GM12878 (cell line): ENCODE results near the gene MSX1. TPM values are rescaled to one million over a fixed set of nuclear protein-coding genes. Genes with fewer than 3 reads are reported as not detected.

Experiments used
- ATAC-seq: fragments of 200-7000 bp; cut with Tn5 transposase; 3 replicates; pipeline ENCODE4 v1.9.1; 2020; ENCODE audit warnings: mild to moderate bottlenecking, moderate library complexity
- BruUV-seq: library from RNA; stranded (reverse); fragments of 400-500 nt; replicated peaks from 2 replicates; lab custom pipeline; 2021; lab: Mats Ljungman, UMichigan
- CTCF ChIA-PET: fragments of 300-600 bp; sonication (Branson Sonifier 250); formaldehyde crosslinking; extraction: SDS; loops from one replicate; lab custom pipeline; 2021; ENCODE audit warnings: inconsistent platforms; lab: Yijun Ruan, JAX
- POLR2A ChIA-PET: fragments of 350-600 bp; formaldehyde crosslinking; extraction: SDS; loops from one replicate; lab custom pipeline; 2021; ENCODE audit warnings: inconsistent platforms; lab: Charles Lee
- RAD21 ChIA-PET: fragments of 300-600 bp; sonication (Branson Sonifier 250); formaldehyde crosslinking; loops from one replicate; lab custom pipeline; 2023; ENCODE audit warnings: antibody characterized with exemption; ENCODE audit not compliant: unreplicated experiment; lab: Charles Lee
- SMC1A ChIA-PET: fragments of 300-600 bp; sonication (Branson Sonifier 250); formaldehyde crosslinking; loops from one replicate; lab custom pipeline; 2023; ENCODE audit not compliant: unreplicated experiment, uncharacterized antibody; lab: Charles Lee
- DNase-seq: peaks from one replicate; pipeline ENCODE4 v3.0.0-alpha.2; 2011; ENCODE audit warnings: low read depth, low spot score
- FAIRE-seq: peaks from 3 replicates; lab custom pipeline; 2011; peaks lifted over from hg19 to GRCh38; lab: Jason Lieb, UNC
- H2AFZ ChIP-seq: 2 replicates; pipeline ENCODE4 v1.6.0; 2011; ENCODE audit warnings: low read depth, low read length, control low read depth; ENCODE audit not compliant: control insufficient read depth
- H3K27ac ChIP-seq: 2 replicates; pipeline ENCODE4 v1.5.1; 2011; ENCODE audit warnings: control low read depth; ENCODE audit not compliant: control insufficient read depth, insufficient read depth
- H3K27me3 ChIP-seq, 2 experiments: replicated peaks in 1 of 2; 2 replicates each; pipeline versions ENCODE4 v1.6.0 to v1.6.1; 2011; ENCODE audit warnings: low read length in 1 of 2; ENCODE audit not compliant: control insufficient read depth in 2 of 2, insufficient read depth in 2 of 2
- H3K36me3 ChIP-seq, 2 experiments: 2 replicates each; pipeline ENCODE4 v1.5.1; 2011; ENCODE audit warnings: low read length in 1 of 2; ENCODE audit not compliant: control insufficient read depth in 2 of 2, insufficient read depth in 2 of 2
- H3K4me1 ChIP-seq: 2 replicates; pipeline ENCODE4 v1.6.1; 2011; ENCODE audit warnings: mild to moderate bottlenecking, low read length, moderate library complexity, mixed read lengths; ENCODE audit not compliant: control insufficient read depth, insufficient read depth
- H3K4me2 ChIP-seq: 2 replicates; pipeline ENCODE4 v1.6.0; 2011; ENCODE audit warnings: control low read depth; ENCODE audit not compliant: control insufficient read depth, insufficient read depth
- H3K4me3 ChIP-seq: fragments of 200-600 bp; sonication (generic); 2 replicates; pipeline ENCODE4 v1.5.1; 2016
- H3K79me2 ChIP-seq: 2 replicates; pipeline ENCODE4 v1.6.0; 2011; ENCODE audit warnings: low read length; ENCODE audit not compliant: control insufficient read depth, insufficient read depth
- H3K9ac ChIP-seq: 2 replicates; pipeline ENCODE4 v1.8.0; 2011; ENCODE audit warnings: low read length, control low read depth, mixed read lengths; ENCODE audit not compliant: control insufficient read depth, insufficient read depth
- H3K9me3 ChIP-seq: replicated peaks from 3 replicates; pipeline ENCODE4 v1.5.1; 2011; ENCODE audit warnings: mild to moderate bottlenecking, low read length; ENCODE audit not compliant: control insufficient read depth, insufficient read depth
- H4K20me1 ChIP-seq: 2 replicates; pipeline ENCODE4 v1.6.0; 2011; ENCODE audit not compliant: control insufficient read depth, insufficient read depth
- ATF7 ChIP-seq: fragments of 450-650 bp; IDR thresholded peaks from 2 replicates; pipeline ENCODE4 v1.6.1; 2016; ENCODE audit warnings: low read depth, mild to moderate bottlenecking
- BHLHE40 ChIP-seq, 2 experiments: fragments of 450-650 bp in 1 of 2; IDR thresholded peaks; 2 replicates each; pipeline ENCODE4 v1.6.1; 2011 to 2017; ENCODE audit warnings: low read depth in 2 of 2, borderline replicate concordance in 1 of 2, improper control_type of control experiment in 1 of 2, low read length in 1 of 2, mild to moderate bottlenecking in 1 of 2
- ETV6 ChIP-seq, 2 experiments: fragments of 450-650 bp in 1 of 2; IDR thresholded peaks in 1 of 2; conservative IDR thresholded peaks in 1 of 2; 2 replicates each; pipeline ENCODE4 v1.6.1; 2014; ENCODE audit warnings: antibody characterized with exemption in 1 of 2, borderline replicate concordance in 1 of 2, low read depth in 1 of 2, mild to moderate bottlenecking in 1 of 2, moderate library complexity in 1 of 2
- HDAC2 ChIP-seq: fragments of 200-600 bp; sonication (generic); IDR thresholded peaks from 2 replicates; pipeline ENCODE4 v1.6.1; 2017
- IRF4 ChIP-seq: IDR thresholded peaks from 2 replicates; pipeline ENCODE4 v1.6.1; 2011; ENCODE audit warnings: low read depth, low read length
- MEF2A ChIP-seq: IDR thresholded peaks from 2 replicates; pipeline ENCODE4 v1.6.1; 2011; ENCODE audit warnings: low read depth, mild to moderate bottlenecking, low read length, moderate library complexity; ENCODE audit not compliant: insufficient read depth
- MTA3 ChIP-seq: IDR thresholded peaks from 2 replicates; pipeline ENCODE4 v1.6.1; 2012; ENCODE audit warnings: low read length, inconsistent platforms, borderline replicate concordance
- NFYA ChIP-seq: IDR thresholded peaks from 2 replicates; pipeline ENCODE4 v1.6.1; 2011; ENCODE audit warnings: low read depth, mild to moderate bottlenecking, low read length, improper control_type of control experiment, borderline replicate concordance
- NR2C1 ChIP-seq: fragments of 450-650 bp; IDR thresholded peaks from 2 replicates; pipeline ENCODE4 v1.6.1; 2017; ENCODE audit warnings: antibody characterized with exemption, mild to moderate bottlenecking, moderate library complexity
- RUNX3 ChIP-seq: IDR thresholded peaks from 2 replicates; pipeline ENCODE4 v1.6.1; 2012; ENCODE audit warnings: low read length, inconsistent platforms
- SIN3A ChIP-seq: IDR thresholded peaks from 2 replicates; pipeline ENCODE4 v1.6.1; 2012; ENCODE audit warnings: low read depth, low read length, improper control_type of control experiment
- SKIL ChIP-seq: fragments of 450-650 bp; IDR thresholded peaks from 2 replicates; pipeline ENCODE4 v1.6.1; 2017; ENCODE audit warnings: mild to moderate bottlenecking, low read depth, inconsistent platforms; ENCODE audit not compliant: poor library complexity, severe bottlenecking
- TCF12 ChIP-seq: IDR thresholded peaks from 2 replicates; pipeline ENCODE4 v1.6.1; 2011; ENCODE audit warnings: low read depth, mild to moderate bottlenecking, low read length
- WGBS: methylation state at CpG from one replicate; pipeline ENCODE4 v1.1.6; 2016; ENCODE audit warnings: low lambda C conversion rate; ENCODE audit not compliant: insufficient replicate concordance, insufficient coverage; ENCODE audit errors: missing lambda C conversion rate; 5-methylcytosine and 5-hydroxymethylcytosine counted together
- in situ Hi-C: fragments of 300-500 bp; cut with MboI; formaldehyde crosslinking; loops from 9 replicates; pipeline ENCODE4 v1.14.3; 2018; ENCODE audit warnings: mixed read lengths
- intact Hi-C: fragments of 100-400 bp; cut with micrococcal nuclease; formaldehyde crosslinking; loops from one replicate; pipeline ENCODE4 v1.14.2; 2022; ENCODE audit not compliant: unreplicated experiment
- polyA plus RNA-seq, 11 experiments: library from polyadenylated mRNA; depleted of rRNA in 4 of 11; unstranded in 6 of 11; stranded (reverse) in 5 of 11; fragments of >200 nt; fragmentation: Nextera tagmentation in 4 of 11; fragmentation: Illumina TruSeq in 1 of 11; extraction: Ambion mirVana in 4 of 11; extraction: Trizol in 1 of 11; gene quantifications; 1 replicate in 1 of 11; 2 replicates in 10 of 11; pipeline versions ENCODE4 v1.2.1 to v1.2.3, GENCODE V29; 2011 to 2016; ENCODE audit warnings: inconsistent platforms in 2 of 11, missing spikeins in 2 of 11, low read depth in 1 of 11
- total RNA-seq, 4 experiments: library from RNA; depleted of rRNA in 3 of 4; stranded (reverse); fragments of >200 nt in 3 of 4; fragmentation: Illumina TruSeq in 1 of 4; extraction: Trizol in 1 of 4; gene quantifications; 2 replicates each; pipeline versions ENCODE4 v1.2.1 to v1.2.3, GENCODE V29; 2013 to 2021

The MSX1 gene
- total and polyA plus RNA-seq, 10 of the 15 experiments (the other 5 are each of a cell fraction or from before 2014, with no cell fraction given) = 0.04 to 0.56 (median 0.15) TPM; not detected in 2

GRCh38 chr4:4818415-4819212, 40.9 kb upstream of the MSX1 start:
- no peak overlapping the region for H3K9ac ChIP-seq
- TF ChIP-seq IRF4 = no peak
- no peak for TF ChIP-seq TCF12
- TF ChIP-seq MEF2A = no peak
- no peak for TF ChIP-seq SIN3A
- no peak for TF ChIP-seq ATF7
- TF ChIP-seq BHLHE40 (IDR thresholded peaks at IDR 0.05; ENCODE audit: borderline replicate concordance in 1 of 2, low read depth in 2 of 2, low read length in 1 of 2) = no peak
- FAIRE-seq = no peak
- H3K27me3 ChIP-seq = no peaks in the 10 kb centered on the region
- no peaks in the 10 kb centered on the region for H3K79me2 ChIP-seq
- intact Hi-C loops = no loop called here
- H4K20me1 ChIP-seq = no peaks in the 10 kb centered on the region
- SMC1A ChIA-PET = interaction anchor here (1.8 kb wide), 1 partner anchor 9 kb away, joined by 3 read pairs; no protein-coding TSS in a partner anchor
- 57% methylated on average over 17 of the region's 17 CpGs for WGBS
- H2AFZ ChIP-seq = no peak overlapping the region
- H3K9me3 ChIP-seq = no peaks in the 10 kb centered on the region; the same call in 2 of the 3 replicates
- in situ Hi-C loops = no loop called here
- no peak overlapping the region for H3K4me3 ChIP-seq
- POLR2A ChIA-PET = no interaction called here
- RAD21 ChIA-PET = no interaction called here
- no peaks in the 10 kb centered on the region for H3K36me3 ChIP-seq
- no TSS peak for BruUV-seq
- CTCF ChIA-PET = interaction anchor here (0.6 to 0.9 kb wide), 2 partner anchors 11 to 40 kb away, joined by 3 read pairs; no protein-coding TSS in a partner anchor
- no peak overlapping the region for H3K27ac ChIP-seq
- no peak overlapping the region for H3K4me2 ChIP-seq
- no peaks in the 10 kb centered on the region for H3K4me1 ChIP-seq
- ATAC-seq = no peak
- DNase-seq = no peak

- Histone ChIP-seq H3K36me3 (no peaks in the 10 kb centered on the region), H3K9ac (no peak overlapping the region), H3K27me3 (no peaks in the 10 kb centered on the region), H3K4me2 (no peak overlapping the region), H3K9me3 (no peaks in the 10 kb centered on the region; the same call in 2 of the 3 replicates), H2AFZ (no peak overlapping the region), H3K4me3 (no peak overlapping the region), H3K4me1 (no peaks in the 10 kb centered on the region), H4K20me1 (no peaks in the 10 kb centered on the region), H3K79me2 (no peaks in the 10 kb centered on the region), H3K27ac (no peak overlapping the region)
- ATAC-seq (no peak), DNase-seq (no peak), FAIRE-seq (no peak)
- ChIA-PET SMC1A (interaction anchor here (1.8 kb wide), 1 partner anchor 10 kb away, joined by 3 read pairs; no protein-coding TSS in a partner anchor), CTCF (no interaction called here), RAD21 (no interaction called here), POLR2A (no interaction called here)
- intact Hi-C loops (no loop called here), in situ Hi-C loops (no loop called here)
- no TSS peak for BruUV-seq
- 66% methylated on average over 5 of the region's 5 CpGs for WGBS
- TF ChIP-seq NR2C1 = no peak
- TF ChIP-seq MTA3 = no peak
- TF ChIP-seq TCF12 = no peak
- no peak for TF ChIP-seq HDAC2
- TF ChIP-seq RUNX3 = no peak
- no peak for TF ChIP-seq ETV6 (conservative IDR thresholded peaks at IDR 0.05 in 1 of 2, IDR thresholded peaks at IDR 0.05 in 1 of 2; ENCODE audit: borderline replicate concordance in 1 of 2, low read depth in 1 of 2)
- no peak for TF ChIP-seq SKIL
- TF ChIP-seq NFYA = no peak
Observed at GRCh38 chr4:4819213-4819606, 40.3 kb upstream of the MSX1 start.
